Astrocyte of the cerebellum (primary cell): ENCODE data around the gene DSCAM.

Source experiments
- DNase-seq: peaks from one replicate; pipeline ENCODE4 v3.0.0-alpha.2; 2011; ENCODE audit warnings: low read depth
- H3K4me3 ChIP-seq: 2 replicates; pipeline ENCODE4 v1.5.1; 2011; ENCODE audit warnings: mild to moderate bottlenecking, low read depth, low read length, moderate library complexity
- in situ Hi-C: cut with HindIII; loops from 2 replicates; pipeline ENCODE4 v1.10.0; 2017; ENCODE audit warnings: low sequenced_read_pairs
- TF ChIP-seq, protein P1 (sequence below): IDR thresholded peaks from 2 replicates; pipeline ENCODE4 v1.5.1; 2012; ENCODE audit warnings: low read length, low read depth, moderate library complexity, mild to moderate bottlenecking; ENCODE audit errors: missing control alignments

Gene DSCAM

DNA sequence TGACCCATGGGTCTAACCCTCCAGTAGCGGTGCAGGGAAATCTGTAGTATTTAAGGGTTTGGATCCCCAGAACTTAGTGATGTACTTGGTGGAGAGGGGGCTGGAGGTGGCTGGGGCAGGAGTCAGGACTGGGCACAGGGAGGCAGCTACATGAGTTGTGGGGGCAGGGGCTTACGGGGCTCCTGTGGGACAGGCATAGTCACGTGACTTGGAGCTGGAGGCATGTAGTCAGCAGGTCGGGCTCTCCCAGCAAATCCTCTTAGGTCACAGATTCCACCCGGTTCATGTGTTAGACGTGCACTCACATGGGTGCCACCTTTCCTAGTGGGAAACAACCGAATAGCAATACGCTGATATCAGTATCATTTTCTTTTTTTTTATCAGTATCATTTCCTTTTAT is 867.6 kb downstream of the DSCAM start:
- DNase-seq: no peak
- TF ChIP-seq, protein P1, sequence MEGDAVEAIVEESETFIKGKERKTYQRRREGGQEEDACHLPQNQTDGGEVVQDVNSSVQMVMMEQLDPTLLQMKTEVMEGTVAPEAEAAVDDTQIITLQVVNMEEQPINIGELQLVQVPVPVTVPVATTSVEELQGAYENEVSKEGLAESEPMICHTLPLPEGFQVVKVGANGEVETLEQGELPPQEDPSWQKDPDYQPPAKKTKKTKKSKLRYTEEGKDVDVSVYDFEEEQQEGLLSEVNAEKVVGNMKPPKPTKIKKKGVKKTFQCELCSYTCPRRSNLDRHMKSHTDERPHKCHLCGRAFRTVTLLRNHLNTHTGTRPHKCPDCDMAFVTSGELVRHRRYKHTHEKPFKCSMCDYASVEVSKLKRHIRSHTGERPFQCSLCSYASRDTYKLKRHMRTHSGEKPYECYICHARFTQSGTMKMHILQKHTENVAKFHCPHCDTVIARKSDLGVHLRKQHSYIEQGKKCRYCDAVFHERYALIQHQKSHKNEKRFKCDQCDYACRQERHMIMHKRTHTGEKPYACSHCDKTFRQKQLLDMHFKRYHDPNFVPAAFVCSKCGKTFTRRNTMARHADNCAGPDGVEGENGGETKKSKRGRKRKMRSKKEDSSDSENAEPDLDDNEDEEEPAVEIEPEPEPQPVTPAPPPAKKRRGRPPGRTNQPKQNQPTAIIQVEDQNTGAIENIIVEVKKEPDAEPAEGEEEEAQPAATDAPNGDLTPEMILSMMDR: no peak
- in situ Hi-C loops: no loop called here
- no peak overlapping the region for H3K4me3 ChIP-seq

DNA sequence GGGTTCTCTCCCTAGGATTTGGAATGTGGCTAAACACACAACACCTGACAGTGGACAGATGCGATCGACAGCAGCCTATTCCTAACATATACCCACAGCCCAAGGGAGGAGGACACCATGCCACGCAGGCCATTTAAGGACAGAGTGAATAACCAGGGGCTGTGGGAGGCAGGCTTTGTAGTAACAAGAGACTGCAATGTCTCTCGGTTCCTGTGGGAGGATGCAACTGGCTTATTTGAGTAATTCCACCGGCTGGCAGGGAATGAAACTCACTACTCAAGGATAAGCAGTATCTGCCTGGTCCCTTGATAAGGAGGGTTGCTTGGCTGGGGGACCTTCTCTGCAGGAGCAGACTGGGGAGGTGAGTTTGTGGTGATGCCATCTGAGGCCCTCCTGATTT is 870.2 kb downstream of the DSCAM start:
- no peak for DNase-seq
- in situ Hi-C loops: no loop called here
- H3K4me3 ChIP-seq: no peak overlapping the region
- TF ChIP-seq, protein P1: no peak

DNA sequence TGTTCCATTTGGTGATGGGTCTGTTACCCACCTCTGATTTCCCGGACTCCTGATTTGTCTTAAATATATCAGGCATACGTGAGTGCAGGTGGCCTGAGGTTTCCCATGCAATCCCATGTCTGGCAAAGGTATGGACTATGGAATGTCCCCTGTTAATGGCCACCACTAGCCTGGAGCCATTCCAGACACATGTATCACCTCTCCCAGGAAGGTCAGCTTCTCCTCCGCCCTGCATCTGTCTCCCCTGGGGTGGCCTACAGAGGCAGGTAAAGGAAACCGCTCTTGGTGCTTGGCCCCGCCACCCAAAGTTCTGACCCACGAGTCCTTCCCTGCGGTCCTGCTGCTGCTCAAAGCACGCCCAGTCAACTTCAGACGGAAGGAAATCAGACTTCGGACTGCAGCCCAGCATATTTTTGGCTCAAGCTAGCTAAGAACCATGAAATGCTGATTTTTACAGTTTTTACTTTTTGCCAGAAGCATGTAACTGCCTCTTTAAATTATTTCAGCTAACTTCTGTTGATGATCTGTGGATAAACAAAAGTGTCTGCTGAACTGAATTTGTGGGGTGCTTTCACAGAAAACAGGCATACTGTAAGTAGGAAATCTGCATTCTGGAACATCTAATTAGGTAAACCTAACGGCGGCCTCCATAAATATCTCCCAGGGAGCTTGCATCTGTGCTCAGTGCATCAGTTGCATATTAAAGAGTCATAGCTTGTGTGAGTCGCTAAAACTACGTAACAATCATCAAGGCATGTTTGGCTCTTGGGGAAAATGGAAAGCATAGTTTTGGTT is 873.8 kb downstream of the DSCAM start:
- H3K4me3 ChIP-seq: no peak overlapping the region
- no peak for DNase-seq
- in situ Hi-C loops: no loop called here
- TF ChIP-seq, protein P1: no peak

DNA sequence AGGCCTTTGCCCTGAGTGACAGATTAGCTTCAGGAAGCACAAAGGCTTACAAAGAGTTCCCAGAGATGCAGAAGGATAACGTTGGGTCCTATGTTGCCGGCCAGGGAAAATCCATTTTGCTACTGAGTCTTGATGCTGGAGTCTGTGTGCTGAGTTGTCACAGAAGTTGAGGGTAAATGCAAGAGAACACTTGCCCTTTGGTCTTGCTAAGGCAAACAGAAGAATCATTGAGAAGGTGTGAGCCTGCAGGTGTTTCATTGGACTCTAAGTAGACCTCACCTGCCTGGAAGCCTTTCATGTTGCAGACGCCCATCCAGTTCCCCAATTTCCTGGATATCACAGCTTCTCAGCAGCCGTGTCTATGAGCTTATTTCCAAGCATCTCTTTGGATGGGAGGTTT is 874.5 kb downstream of the DSCAM start:
- TF ChIP-seq, protein P1: no peak
- in situ Hi-C loops: no loop called here
- H3K4me3 ChIP-seq: no peak overlapping the region
- DNase-seq: no peak

GRCh38 chr21:39971956-39972355 is 875.0 kb downstream of the DSCAM start:
- in situ Hi-C loops: no loop called here
- H3K4me3 ChIP-seq: no peak overlapping the region
- DNase-seq: no peak
- TF ChIP-seq, protein P1: no peak

- TF ChIP-seq, protein P1: no peak
- in situ Hi-C loops: no loop called here
- H3K4me3 ChIP-seq: no peak overlapping the region
- no peak for DNase-seq
These were observed 877.1 kb downstream of the DSCAM start for GRCh38 chr21:39969691-39970364.
